Right atrium auricular region (tissue), 2 donors: Measurements from ENCODE around the gene YRDC. TPM values are rescaled to one million over a fixed set of nuclear protein-coding genes. Genes with fewer than 3 reads are reported as not detected.

Experiments
- DNase-seq: peaks from one replicate; pipeline ENCODE4 v3.0.0-alpha.2; 2019; ENCODE audit warnings: low spot score
- H3K27ac ChIP-seq, 2 donors: fragments of 200-600 bp; sonication (generic); 1 replicate in 1 of 2; 2 replicates in 1 of 2; pipeline ENCODE4 v1.5.1; 2016 to 2019
- H3K27me3 ChIP-seq, 2 donors: fragments of 200-600 bp; sonication (generic); one replicate each; pipeline versions ENCODE4 v1.5.1 to v1.6.0; 2017 to 2019
- H3K36me3 ChIP-seq: fragments of 200-600 bp; sonication (generic); one replicate; pipeline ENCODE4 v1.5.1; 2016
- H3K4me1 ChIP-seq, 2 donors: fragments of 200-600 bp; sonication (generic); one replicate each; pipeline versions ENCODE4 v1.5.1 to v1.6.0; 2017 to 2019
- H3K4me3 ChIP-seq, 2 donors: fragments of 200-600 bp; sonication (generic); 1 replicate in 1 of 2; 2 replicates in 1 of 2; pipeline ENCODE4 v1.5.1; 2017 to 2019; ENCODE audit warnings: mild to moderate bottlenecking in 1 of 2, moderate library complexity in 1 of 2
- H3K9me3 ChIP-seq, 2 donors: fragments of 200-600 bp; sonication (generic); one replicate each; pipeline ENCODE4 v1.5.1; 2019
- total RNA-seq, 2 donors: library from RNA; depleted of rRNA; stranded (reverse); fragments of >200 nt; gene quantifications; one replicate each; pipeline ENCODE4 v1.1.0, GENCODE V29; 2016
- TF ChIP-seq, protein P1 (sequence below), 2 donors: fragments of 200-600 bp; sonication (generic); IDR thresholded peaks; one replicate each; pipeline ENCODE4 v1.5.1; 2019; ENCODE audit warnings: antibody characterized with exemption in 2 of 2

YRDC gene
- total RNA-seq, 2 donors from 2014 or later, result 6.1 to 8.6 TPM

DNA sequence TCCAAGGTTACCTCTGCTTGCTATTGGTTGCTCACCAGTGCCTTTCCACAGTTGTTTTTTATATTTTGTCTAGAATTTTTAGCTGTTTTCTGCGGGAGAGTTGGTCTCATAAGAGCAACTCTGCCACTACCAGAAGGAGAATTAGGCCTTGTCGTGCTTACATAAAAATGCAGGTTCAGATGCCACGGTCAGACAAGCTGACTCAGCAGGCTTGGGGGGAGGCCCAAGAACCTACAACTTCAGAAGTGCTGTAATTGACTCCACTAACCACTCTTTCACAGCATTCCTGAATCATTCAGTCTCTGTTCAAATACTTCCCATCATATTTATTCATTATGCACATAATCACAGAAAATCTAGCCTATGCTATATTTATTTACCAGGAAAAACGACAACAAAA is 23.1 kb upstream of the YRDC start:
- H3K4me3 ChIP-seq, result no peak overlapping the region
- H3K36me3 ChIP-seq, result peaks cover 56% of the 10 kb centered on the region
- no peak for DNase-seq
- no peaks in the 10 kb centered on the region for H3K27me3 ChIP-seq
- H3K9me3 ChIP-seq, result no peaks in the 10 kb centered on the region
- H3K27ac ChIP-seq, result no peak overlapping the region
- TF ChIP-seq, protein P1, sequence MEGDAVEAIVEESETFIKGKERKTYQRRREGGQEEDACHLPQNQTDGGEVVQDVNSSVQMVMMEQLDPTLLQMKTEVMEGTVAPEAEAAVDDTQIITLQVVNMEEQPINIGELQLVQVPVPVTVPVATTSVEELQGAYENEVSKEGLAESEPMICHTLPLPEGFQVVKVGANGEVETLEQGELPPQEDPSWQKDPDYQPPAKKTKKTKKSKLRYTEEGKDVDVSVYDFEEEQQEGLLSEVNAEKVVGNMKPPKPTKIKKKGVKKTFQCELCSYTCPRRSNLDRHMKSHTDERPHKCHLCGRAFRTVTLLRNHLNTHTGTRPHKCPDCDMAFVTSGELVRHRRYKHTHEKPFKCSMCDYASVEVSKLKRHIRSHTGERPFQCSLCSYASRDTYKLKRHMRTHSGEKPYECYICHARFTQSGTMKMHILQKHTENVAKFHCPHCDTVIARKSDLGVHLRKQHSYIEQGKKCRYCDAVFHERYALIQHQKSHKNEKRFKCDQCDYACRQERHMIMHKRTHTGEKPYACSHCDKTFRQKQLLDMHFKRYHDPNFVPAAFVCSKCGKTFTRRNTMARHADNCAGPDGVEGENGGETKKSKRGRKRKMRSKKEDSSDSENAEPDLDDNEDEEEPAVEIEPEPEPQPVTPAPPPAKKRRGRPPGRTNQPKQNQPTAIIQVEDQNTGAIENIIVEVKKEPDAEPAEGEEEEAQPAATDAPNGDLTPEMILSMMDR (IDR thresholded peaks at IDR 0.05), result no peak
- no peaks in the 10 kb centered on the region for H3K4me1 ChIP-seq

DNA sequence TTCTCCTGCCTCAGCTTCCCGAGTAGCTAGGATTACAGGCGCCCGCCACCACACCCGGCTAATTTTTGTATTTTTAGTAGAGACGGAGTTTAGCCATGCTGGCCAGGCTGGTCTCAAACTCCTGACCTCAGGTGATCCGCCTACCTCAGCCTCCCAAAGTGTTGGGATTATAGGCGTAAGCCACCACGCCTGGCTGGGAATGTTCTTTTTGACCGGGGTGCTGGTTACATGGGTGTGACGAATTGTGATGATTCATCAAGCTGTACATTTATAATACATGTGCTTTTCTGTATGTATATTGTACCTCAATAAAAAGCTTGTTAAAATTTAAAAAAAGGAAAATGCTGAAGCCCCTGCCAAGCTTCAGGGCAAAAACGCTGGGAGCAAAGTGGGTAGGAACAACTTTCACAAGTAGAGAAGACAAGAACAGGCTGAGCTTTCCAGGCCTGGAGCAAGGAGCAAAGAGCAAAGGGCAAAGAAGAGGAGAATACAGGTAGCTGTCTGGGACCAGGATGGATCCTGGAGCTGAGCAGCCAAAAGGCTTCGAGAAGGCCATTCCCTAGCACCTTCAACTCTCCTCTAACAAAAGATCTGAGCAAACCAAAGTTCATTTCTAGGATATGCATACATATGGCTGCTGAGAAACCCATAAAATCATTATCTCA is 20.5 kb upstream of the YRDC start:
- no peak overlapping the region for H3K27ac ChIP-seq
- H3K27me3 ChIP-seq, result no peaks in the 10 kb centered on the region
- no peak for DNase-seq
- no peak overlapping the region for H3K4me3 ChIP-seq
- peaks cover 31% of the 10 kb centered on the region for H3K36me3 ChIP-seq
- TF ChIP-seq, protein P1 (IDR thresholded peaks at IDR 0.05), result no peak
- H3K4me1 ChIP-seq, result no peaks in the 10 kb centered on the region
- no peaks in the 10 kb centered on the region for H3K9me3 ChIP-seq

DNA sequence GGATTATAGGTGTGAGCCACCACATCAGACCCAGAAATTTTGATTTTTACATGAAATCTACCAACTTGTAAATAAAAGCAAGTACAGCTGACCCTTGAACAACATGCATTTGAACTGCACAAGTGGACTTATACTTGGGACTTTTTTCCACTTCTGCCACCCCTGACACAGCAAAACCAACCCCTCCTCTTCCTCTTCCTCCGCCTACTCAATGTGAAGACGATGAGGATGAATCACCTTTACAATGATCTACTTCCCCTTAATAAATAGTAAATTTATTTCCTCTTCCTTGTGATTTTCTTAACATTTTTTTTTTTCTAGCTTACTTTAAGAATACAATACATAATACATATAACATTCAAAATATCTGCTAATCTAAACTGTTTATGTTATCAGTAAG is 17.5 kb upstream of the YRDC start:
- Histone ChIP-seq H3K36me3 (peaks cover 31% of the 10 kb centered on the region), H3K4me3 (no peak overlapping the region), H3K27ac (no peak overlapping the region), H3K27me3 (no peaks in the 10 kb centered on the region), H3K9me3 (no peaks in the 10 kb centered on the region), H3K4me1 (no peaks in the 10 kb centered on the region)
- no peak for DNase-seq
- TF ChIP-seq, protein P1 (IDR thresholded peaks at IDR 0.05), result no peak

DNA sequence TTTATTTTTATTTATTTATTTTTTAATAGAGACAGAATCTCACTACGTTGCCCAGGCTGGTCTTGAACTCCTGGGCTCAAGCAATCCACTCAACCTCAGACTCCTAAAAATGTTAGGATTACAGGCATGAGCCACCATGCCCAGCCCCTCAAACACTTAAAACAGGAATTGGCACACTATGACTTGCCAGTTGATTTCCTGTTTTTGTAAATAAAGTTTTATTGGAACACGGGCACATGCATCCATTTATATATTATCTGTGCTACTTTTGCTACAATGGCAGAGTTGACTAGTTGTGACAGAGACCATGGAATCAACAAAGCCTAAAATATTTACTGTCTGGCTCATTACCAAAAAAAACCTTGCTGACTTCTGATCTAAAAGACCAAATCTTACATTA is 16.0 kb upstream of the YRDC start:
- TF ChIP-seq, protein P1 (IDR thresholded peaks at IDR 0.05), result no peak
- Histone ChIP-seq H3K36me3 (peaks cover 41% of the 10 kb centered on the region), H3K9me3 (no peaks in the 10 kb centered on the region), H3K27me3 (no peaks in the 10 kb centered on the region), H3K4me1 (no peaks in the 10 kb centered on the region), H3K4me3 (no peak overlapping the region), H3K27ac (no peak overlapping the region)
- no peak for DNase-seq

DNA sequence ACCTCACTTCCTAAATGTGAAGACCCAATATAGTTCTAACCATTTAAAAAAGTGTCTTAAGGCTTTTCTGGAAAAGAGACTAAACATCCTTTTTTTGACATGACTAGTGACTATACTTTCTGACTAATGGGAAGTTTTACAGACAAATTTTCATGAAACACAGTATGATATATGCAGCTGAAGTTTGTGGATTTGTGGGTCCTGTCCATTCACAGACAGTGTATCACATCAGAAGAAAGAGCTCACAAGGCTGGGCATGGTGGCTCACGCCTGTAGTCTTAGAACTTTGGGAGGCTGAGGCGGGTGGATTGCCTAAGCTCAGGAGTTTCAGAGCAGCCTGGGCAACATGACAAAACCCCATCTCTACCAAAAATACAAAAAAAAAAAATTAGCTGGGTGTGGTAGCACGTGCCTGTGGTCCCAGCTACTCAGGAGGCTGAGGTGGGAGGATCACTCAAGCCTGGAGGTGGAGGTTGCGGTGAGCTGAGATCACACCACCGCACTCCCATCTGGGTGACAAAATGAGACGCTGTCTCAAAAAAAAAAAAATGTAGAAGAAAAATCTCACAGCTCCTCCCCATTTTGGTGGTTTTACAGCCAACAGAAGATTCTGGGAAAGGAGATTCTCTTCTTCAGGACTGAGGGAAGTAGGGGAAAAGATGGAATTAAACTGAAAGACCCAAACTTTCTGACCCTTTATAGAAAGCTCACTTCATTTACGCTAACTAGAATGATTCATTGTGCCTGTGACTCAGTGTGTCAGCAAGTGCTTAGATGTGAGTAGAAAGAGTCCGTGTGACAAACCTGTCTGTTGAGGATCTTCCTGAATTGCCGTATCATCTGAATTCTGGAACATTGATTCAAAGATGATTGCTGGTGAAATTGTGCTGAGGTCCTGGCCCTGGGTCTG is 15.2 kb upstream of the YRDC start:
- Histone ChIP-seq H3K4me1 (no peaks in the 10 kb centered on the region), H3K36me3 (peaks cover 45% of the 10 kb centered on the region), H3K9me3 (no peaks in the 10 kb centered on the region), H3K27me3 (no peaks in the 10 kb centered on the region), H3K4me3 (no peak overlapping the region), H3K27ac (no peak overlapping the region)
- DNase-seq, result no peak
- TF ChIP-seq, protein P1 (IDR thresholded peaks at IDR 0.05), result no peak
